Fibroblast of gingiva (primary cell): ENCODE data around the gene CEACAM3.

Experiments
- DNase-seq: peaks from one replicate; pipeline ENCODE4 v3.0.0-alpha.2; 2011; ENCODE audit warnings: low read depth

CEACAM3 gene

DNA sequence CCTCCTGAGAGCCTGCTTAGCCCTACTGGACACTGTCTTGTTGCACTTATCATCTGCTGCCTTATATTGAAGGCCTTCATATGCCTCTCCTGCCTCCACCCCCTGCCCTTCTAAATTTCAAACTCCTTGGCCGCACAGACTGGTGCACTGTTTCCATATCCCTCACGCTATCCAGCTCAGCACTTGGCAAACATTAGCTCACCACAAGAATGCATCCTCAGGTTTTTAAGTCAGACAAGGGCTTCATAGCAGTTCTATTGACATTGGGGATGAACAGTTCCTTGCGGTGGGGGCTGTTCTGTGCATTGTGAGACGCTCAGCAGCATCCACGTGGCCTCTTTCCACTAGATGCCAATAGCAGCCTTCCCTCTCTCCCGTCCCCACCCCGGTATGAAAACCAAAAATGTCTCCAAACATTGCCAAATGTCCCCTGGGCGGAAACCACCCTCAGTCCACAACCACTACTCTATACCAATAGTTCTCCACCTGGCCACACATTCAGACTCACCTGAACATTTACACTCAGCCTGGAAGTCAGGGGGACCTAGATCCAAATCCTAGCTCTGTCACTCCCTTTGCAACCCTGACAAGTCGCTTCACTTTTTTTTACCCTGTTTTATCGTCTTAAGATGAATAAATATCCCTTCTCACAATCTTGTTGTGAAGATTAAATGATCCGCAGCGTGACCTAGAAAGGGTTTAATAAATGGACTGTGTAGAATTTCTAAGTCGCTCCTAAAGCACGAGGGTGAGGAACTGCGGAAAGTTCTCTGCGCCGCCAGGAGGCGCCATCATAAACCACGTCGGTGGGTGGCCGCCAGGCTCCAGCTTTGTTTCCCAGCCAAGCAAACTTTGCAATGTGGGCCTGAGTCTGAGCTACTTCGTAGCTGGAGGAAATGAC is 3.6 kb upstream of the CEACAM3 start:
- peak; percentile 39 for DNase-seq

DNA sequence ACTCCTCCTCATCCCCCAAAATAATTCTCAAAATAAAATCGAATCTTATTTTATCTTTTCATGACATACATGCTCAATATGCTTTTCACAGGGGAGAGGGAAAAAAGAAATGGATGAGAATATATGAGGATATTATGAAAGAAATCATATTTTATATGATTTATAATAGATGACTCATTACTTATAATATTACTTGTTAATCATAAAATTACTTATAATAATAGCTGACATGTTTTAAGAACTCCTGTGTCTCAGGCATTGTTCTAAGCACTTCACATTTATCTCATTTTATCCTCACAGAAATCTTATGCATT is 3.0 kb upstream of the CEACAM3 start:
- DNase-seq = no peak

GRCh38 chr19:41795031-41795461 is 1.3 kb upstream of the CEACAM3 start:
- no peak for DNase-seq

DNA sequence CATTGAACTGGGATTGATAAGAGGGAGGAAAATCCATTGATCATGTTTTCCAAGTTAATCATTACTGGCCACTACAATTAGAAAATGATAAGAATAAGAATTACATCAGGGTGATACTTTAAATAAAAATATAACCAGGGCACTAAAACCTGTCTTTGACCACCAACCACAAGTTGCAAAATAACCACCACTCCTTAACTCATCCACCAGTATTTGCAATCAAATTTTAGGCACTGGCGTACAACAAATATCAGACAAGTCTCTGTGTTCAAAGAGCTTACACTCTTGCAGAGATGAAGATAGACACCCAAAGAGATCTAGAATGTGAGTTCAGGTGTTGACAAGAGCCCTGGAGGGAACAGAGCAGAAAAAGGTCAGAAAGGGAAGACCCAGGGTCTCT is 514 bp downstream of the CEACAM3 start:
- no peak for DNase-seq

- no peak for DNase-seq
Observed at GRCh38 chr19:41799444-41800000, 3.1 kb downstream of the CEACAM3 start.

- no peak for DNase-seq
Observed at GRCh38 chr19:41801031-41801430, 4.6 kb downstream of the CEACAM3 start.

GRCh38 chr19:41801792-41802211 is 5.4 kb downstream of the CEACAM3 start:
- DNase-seq = no peak

- DNase-seq = no peak
Observed at GRCh38 chr19:41802770-41803169, 6.4 kb downstream of the CEACAM3 start.

- DNase-seq = no peak
Observed at GRCh38 chr19:41804336-41804735, 7.9 kb downstream of the CEACAM3 start.

DNA sequence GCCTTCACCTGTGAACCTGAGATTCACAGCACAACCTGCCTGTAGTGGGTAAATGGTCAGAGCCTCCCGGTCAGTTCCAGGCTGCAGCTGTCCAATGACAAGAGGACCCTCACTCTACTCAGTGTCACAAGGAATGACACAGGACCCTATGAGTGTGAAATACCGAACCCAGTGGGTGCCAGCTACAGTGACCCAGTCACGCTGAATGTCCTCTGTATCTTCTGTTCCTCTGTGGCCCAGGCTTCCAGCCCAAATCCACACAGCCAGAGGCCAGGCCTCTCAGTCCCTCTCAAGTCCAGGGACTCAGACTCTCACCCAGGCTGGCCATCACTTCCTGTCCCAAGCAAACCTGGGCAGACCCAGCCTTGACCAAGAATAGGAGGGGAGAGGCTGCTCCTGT is 10.8 kb downstream of the CEACAM3 start:
- DNase-seq = no peak

GRCh38 chr19:41808663-41809566 is 12.5 kb downstream of the CEACAM3 start:
- no peak for DNase-seq

- no peak for DNase-seq
Observed at GRCh38 chr19:41810301-41810700, 13.9 kb downstream of the CEACAM3 start.

- no peak for DNase-seq
Observed at GRCh38 chr19:41811036-41811435, 14.6 kb downstream of the CEACAM3 start.

DNA sequence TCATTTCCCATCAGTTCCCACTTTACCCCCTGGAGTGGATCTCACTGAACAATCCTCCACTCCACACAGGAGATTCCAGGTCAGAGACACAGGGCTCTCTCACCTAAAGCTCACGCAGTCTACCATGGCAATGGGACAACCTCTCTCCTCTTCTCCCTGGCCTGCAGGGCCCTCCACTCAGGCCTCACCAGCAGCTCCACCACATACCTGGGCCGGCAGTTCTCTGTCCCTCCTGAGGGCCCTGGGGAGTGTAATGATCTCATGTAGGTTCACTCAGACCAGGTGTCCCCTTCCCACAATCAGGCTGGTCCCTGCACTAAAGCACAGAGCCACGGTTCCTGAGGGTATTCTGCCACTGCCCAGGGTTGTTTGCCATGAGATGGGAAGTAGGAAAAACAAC is 15.6 kb downstream of the CEACAM3 start:
- DNase-seq = no peak

DNA sequence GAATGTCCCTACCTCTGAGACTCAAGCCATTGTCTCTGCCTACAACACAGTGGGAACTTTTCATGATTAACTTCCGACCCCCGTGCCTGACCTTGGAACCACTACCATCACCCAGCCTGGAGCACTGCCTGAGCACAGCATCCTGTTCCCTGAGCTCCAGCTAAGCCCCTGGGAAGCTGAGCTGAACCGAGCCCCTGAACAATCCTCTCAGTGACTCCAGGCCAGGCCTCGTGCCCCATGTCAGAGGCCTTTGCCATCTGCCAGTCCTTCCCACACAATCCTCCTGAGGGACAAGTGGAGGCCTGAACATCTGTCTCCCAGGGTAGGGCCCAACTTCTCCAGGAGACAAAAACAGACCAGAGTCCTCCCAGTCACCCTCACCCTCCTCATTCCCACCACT is 17.5 kb downstream of the CEACAM3 start:
- no peak for DNase-seq

DNA sequence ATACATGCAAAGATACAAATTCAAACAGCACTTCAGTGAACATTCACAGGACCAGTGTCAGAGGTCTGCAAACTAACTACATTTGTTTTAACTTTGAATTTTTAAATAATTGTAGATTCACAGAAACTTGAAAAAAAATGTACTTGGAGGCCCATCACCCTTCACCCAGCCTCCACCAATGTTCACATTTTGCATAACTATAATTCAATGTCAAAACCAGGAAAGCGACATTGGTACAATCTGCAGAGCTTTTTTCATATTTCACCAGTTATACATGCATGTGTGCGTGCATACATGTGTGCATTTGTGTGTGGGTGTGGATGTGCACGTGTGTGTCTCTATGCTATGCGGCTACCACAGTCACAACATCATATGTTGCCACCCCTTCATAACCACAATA is 18.9 kb downstream of the CEACAM3 start:
- DNase-seq = no peak

- no peak for DNase-seq
Observed at GRCh38 chr19:41816761-41817160, 20.4 kb downstream of the CEACAM3 start.

GRCh38 chr19:41821003-41821735 is 24.8 kb downstream of the CEACAM3 start:
- no peak for DNase-seq

GRCh38 chr19:41837981-41838708 is 41.8 kb downstream of the CEACAM3 start:
- DNase-seq = no peak

DNA sequence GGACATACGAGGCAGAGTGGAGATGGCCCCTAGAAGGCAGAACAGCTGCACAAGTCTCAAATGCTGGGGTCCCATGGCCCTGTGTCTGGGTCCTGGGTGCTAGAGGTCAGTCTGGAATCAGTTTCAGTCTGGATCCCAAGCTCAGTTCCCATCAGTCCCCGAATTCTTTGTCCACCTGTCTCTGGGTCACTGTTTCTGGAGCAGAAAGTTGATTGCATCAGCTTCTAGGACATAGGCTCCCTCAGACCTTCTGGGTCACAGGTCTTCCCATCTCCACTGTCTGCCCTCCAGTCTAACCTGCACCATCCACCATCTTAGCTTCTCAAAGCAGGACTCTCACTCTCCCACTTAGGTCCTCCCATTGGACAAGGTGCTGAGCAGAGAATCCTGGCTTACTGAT is 42.8 kb downstream of the CEACAM3 start:
- DNase-seq = no peak

DNA sequence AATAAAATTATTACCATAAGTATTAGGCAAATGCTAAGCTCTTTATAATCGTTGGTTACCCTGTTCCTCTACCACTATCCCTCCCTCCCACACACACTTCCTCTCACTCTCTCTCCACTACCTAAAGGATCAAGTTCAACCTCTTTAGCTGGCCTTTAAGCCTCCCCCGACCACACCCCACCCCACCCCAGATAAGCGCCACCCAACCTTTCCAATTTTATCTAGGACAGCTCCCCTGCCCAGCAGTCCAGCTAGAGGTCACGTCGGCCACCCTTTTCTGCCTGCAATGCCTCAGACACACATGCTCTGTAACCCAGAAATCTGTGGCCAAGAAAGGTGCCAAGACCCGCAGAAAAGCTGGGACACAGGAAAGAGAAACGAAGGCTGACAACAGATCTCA is 47.0 kb downstream of the CEACAM3 start:
- no peak for DNase-seq
